SJSA1 (cell line): ENCODE results near the gene COL19A1. TPM values are rescaled to one million over a fixed set of nuclear protein-coding genes. Genes with fewer than 3 reads are reported as not detected.

ENCODE experiments used
- DNase-seq, 2 experiments: peaks; one replicate each; pipeline ENCODE4 v3.0.0-alpha.2; 2015 to 2020; ENCODE audit warnings: low spot score in 2 of 2, low read depth in 1 of 2
- H3K27ac ChIP-seq: fragments of 250-450 bp; sonication (Bioruptor Pico); 2 replicates; pipeline ENCODE4 v1.5.1; 2020; ENCODE audit warnings: mild to moderate bottlenecking, moderate library complexity
- H3K27me3 ChIP-seq: fragments of 250-450 bp; sonication (Bioruptor Pico); replicated peaks from 2 replicates; pipeline ENCODE4 v1.5.1; 2020; ENCODE audit warnings: mild to moderate bottlenecking, moderate library complexity
- H3K36me3 ChIP-seq: fragments of 250-450 bp; sonication (Bioruptor Pico); 2 replicates; pipeline ENCODE4 v1.5.1; 2020; ENCODE audit warnings: mild to moderate bottlenecking
- H3K4me1 ChIP-seq: fragments of 250-450 bp; sonication (Bioruptor Pico); replicated peaks from 2 replicates; pipeline ENCODE4 v1.6.1; 2021; ENCODE audit warnings: mild to moderate bottlenecking
- H3K4me3 ChIP-seq: fragments of 250-450 bp; sonication (Bioruptor Pico); 2 replicates; pipeline ENCODE4 v1.5.1; 2020; ENCODE audit warnings: mild to moderate bottlenecking
- H3K9me3 ChIP-seq: fragments of 250-450 bp; sonication (Bioruptor Pico); replicated peaks from 2 replicates; pipeline ENCODE4 v1.5.1; 2020; ENCODE audit warnings: mild to moderate bottlenecking
- total RNA-seq: library from RNA; depleted of rRNA; stranded (reverse); fragments of >200 nt; shearing (Covaris generic); gene quantifications from 2 replicates; pipeline ENCODE4 v1.2.3, GENCODE V29; 2014

The COL19A1 gene
- total RNA-seq, 1 experiment from 2014 or later = not detected

GRCh38 chr6:69846312-69846711 lies 20.0 kb upstream of the COL19A1 start:
- Histone ChIP-seq H3K27ac (no peak overlapping the region), H3K4me1 (no peaks in the 10 kb centered on the region), H3K4me3 (no peak overlapping the region), H3K27me3 (no peaks in the 10 kb centered on the region), H3K36me3 (no peaks in the 10 kb centered on the region), H3K9me3 (no peaks in the 10 kb centered on the region)
- DNase-seq = no peak

- Histone ChIP-seq H3K36me3 (no peaks in the 10 kb centered on the region), H3K4me3 (no peak overlapping the region), H3K4me1 (no peaks in the 10 kb centered on the region), H3K27me3 (no peaks in the 10 kb centered on the region), H3K9me3 (no peaks in the 10 kb centered on the region), H3K27ac (no peak overlapping the region)
- no peak for DNase-seq
These were observed 19.4 kb upstream of the COL19A1 start for GRCh38 chr6:69846770-69847491.

GRCh38 chr6:69847492-69847788 lies 18.9 kb upstream of the COL19A1 start:
- no peak overlapping the region for H3K27ac ChIP-seq

GRCh38 chr6:69848552-69848951 lies 17.8 kb upstream of the COL19A1 start:
- DNase-seq = no peak
- no peak overlapping the region for H3K27ac ChIP-seq

More at GRCh38 chr6:69847492-69847788, 18.9 kb upstream of the COL19A1 start:
- Histone ChIP-seq H3K27me3 (no peaks in the 10 kb centered on the region), H3K36me3 (no peaks in the 10 kb centered on the region), H3K4me1 (no peaks in the 10 kb centered on the region), H3K9me3 (no peaks in the 10 kb centered on the region), H3K4me3 (no peak overlapping the region)
- DNase-seq = no peak

GRCh38 chr6:69852706-69853105 lies 13.7 kb upstream of the COL19A1 start:
- Histone ChIP-seq H3K9me3 (no peaks in the 10 kb centered on the region), H3K27ac (no peak overlapping the region), H3K36me3 (no peaks in the 10 kb centered on the region), H3K4me1 (no peaks in the 10 kb centered on the region), H3K27me3 (no peaks in the 10 kb centered on the region), H3K4me3 (no peak overlapping the region)
- no peak for DNase-seq

More at GRCh38 chr6:69848552-69848951, 17.8 kb upstream of the COL19A1 start:
- Histone ChIP-seq H3K27me3 (no peaks in the 10 kb centered on the region), H3K4me1 (no peaks in the 10 kb centered on the region), H3K9me3 (no peaks in the 10 kb centered on the region), H3K36me3 (no peaks in the 10 kb centered on the region), H3K4me3 (no peak overlapping the region)

GRCh38 chr6:69861986-69862385 lies 4.4 kb upstream of the COL19A1 start:
- Histone ChIP-seq H3K36me3 (no peaks in the 10 kb centered on the region), H3K4me1 (peaks cover under 1% of the 10 kb centered on the region; the same call in 1 of the 2 replicates), H3K9me3 (no peaks in the 10 kb centered on the region), H3K4me3 (no peak overlapping the region), H3K27ac (no peak overlapping the region), H3K27me3 (peaks cover 15% of the 10 kb centered on the region)
- DNase-seq = no peak

GRCh38 chr6:69863766-69864165 lies 2.6 kb upstream of the COL19A1 start:
- Histone ChIP-seq H3K4me1 (peaks cover 6% of the 10 kb centered on the region), H3K36me3 (no peaks in the 10 kb centered on the region), H3K27me3 (peaks cover 27% of the 10 kb centered on the region), H3K4me3 (no peak overlapping the region), H3K9me3 (no peaks in the 10 kb centered on the region), H3K27ac (no peak overlapping the region)
- no peak for DNase-seq

- no peak overlapping the region for H3K4me3 ChIP-seq
- H3K9me3 ChIP-seq = no peaks in the 10 kb centered on the region
- H3K36me3 ChIP-seq = no peaks in the 10 kb centered on the region
- no peak overlapping the region for H3K27ac ChIP-seq
- DNase-seq = no peak
- peaks cover 6% of the 10 kb centered on the region for H3K4me1 ChIP-seq
- H3K27me3 ChIP-seq = peaks cover 27% of the 10 kb centered on the region
These were observed 1.2 kb upstream of the COL19A1 start for GRCh38 chr6:69865126-69865525.

GRCh38 chr6:69866770-69867638 lies 648 bp downstream of the COL19A1 start:
- H3K36me3 ChIP-seq = no peaks in the 10 kb centered on the region
- H3K27me3 ChIP-seq = peaks cover 27% of the 10 kb centered on the region
- H3K9me3 ChIP-seq = no peaks in the 10 kb centered on the region
- H3K4me3 ChIP-seq = peak overlapping the region; percentile 31
- H3K27ac ChIP-seq = no peak overlapping the region
- DNase-seq = peak; percentile 23 to 45
- H3K4me1 ChIP-seq = peaks cover 6% of the 10 kb centered on the region

GRCh38 chr6:69867639-69867976 lies 1.3 kb downstream of the COL19A1 start:
- Histone ChIP-seq H3K9me3 (no peaks in the 10 kb centered on the region), H3K4me1 (peaks cover 6% of the 10 kb centered on the region), H3K36me3 (no peaks in the 10 kb centered on the region), H3K27me3 (peaks cover 27% of the 10 kb centered on the region), H3K4me3 (peak overlapping the region; percentile 31), H3K27ac (no peak overlapping the region)
- no peak for DNase-seq

- no peak for DNase-seq
- H3K27ac ChIP-seq = no peak overlapping the region
- H3K27me3 ChIP-seq = peaks cover 27% of the 10 kb centered on the region
- H3K4me3 ChIP-seq = no peak overlapping the region
- H3K9me3 ChIP-seq = no peaks in the 10 kb centered on the region
- peaks cover 6% of the 10 kb centered on the region for H3K4me1 ChIP-seq
- H3K36me3 ChIP-seq = no peaks in the 10 kb centered on the region
These were observed 2.0 kb downstream of the COL19A1 start for GRCh38 chr6:69868252-69868804.

GRCh38 chr6:69868961-69869360 lies 2.6 kb downstream of the COL19A1 start:
- DNase-seq = no peak

GRCh38 chr6:69871107-69871506 lies 4.8 kb downstream of the COL19A1 start:
- peaks cover 6% of the 10 kb centered on the region for H3K4me1 ChIP-seq
- H3K4me3 ChIP-seq = no peak overlapping the region
- H3K36me3 ChIP-seq = no peaks in the 10 kb centered on the region
- no peak overlapping the region for H3K27ac ChIP-seq
- DNase-seq = no peak
- no peaks in the 10 kb centered on the region for H3K9me3 ChIP-seq
- H3K27me3 ChIP-seq = peaks cover 21% of the 10 kb centered on the region

More at GRCh38 chr6:69868961-69869360, 2.6 kb downstream of the COL19A1 start:
- Histone ChIP-seq H3K27ac (no peak overlapping the region), H3K4me3 (no peak overlapping the region), H3K36me3 (no peaks in the 10 kb centered on the region), H3K4me1 (peaks cover 6% of the 10 kb centered on the region), H3K27me3 (peaks cover 27% of the 10 kb centered on the region), H3K9me3 (no peaks in the 10 kb centered on the region)

GRCh38 chr6:69873291-69873690 lies 6.9 kb downstream of the COL19A1 start:
- no peaks in the 10 kb centered on the region for H3K36me3 ChIP-seq
- H3K27ac ChIP-seq = no peak overlapping the region
- H3K4me1 ChIP-seq = no peaks in the 10 kb centered on the region
- DNase-seq = no peak
- peaks cover 4% of the 10 kb centered on the region for H3K27me3 ChIP-seq
- no peaks in the 10 kb centered on the region for H3K9me3 ChIP-seq
- H3K4me3 ChIP-seq = no peak overlapping the region
